Neural cell (in vitro differentiated cells): Measurements from ENCODE around the gene ZNF277. TPM values are rescaled to one million over a fixed set of nuclear protein-coding genes. Genes with fewer than 3 reads are reported as not detected.

ENCODE experiments used
- H2AFZ ChIP-seq: fragments of 200-600, 300-800 bp; sonication (generic), shearing (Covaris generic); 2 replicates; pipeline ENCODE4 v1.6.0; 2014; ENCODE audit warnings: low read depth, mild to moderate bottlenecking, antibody characterized with exemption, low read length, moderate library complexity
- H3F3A ChIP-seq: fragments of 200-600 bp; shearing (Covaris generic); 2 replicates; pipeline ENCODE4 v1.6.1; 2016; ENCODE audit warnings: mild to moderate bottlenecking, moderate library complexity, mixed read lengths, antibody characterized with exemption, low read length; ENCODE audit not compliant: insufficient read depth, poor library complexity, severe bottlenecking
- H3K27ac ChIP-seq: fragments of 200-600, 300-800 bp; sonication (generic), shearing (Covaris generic); 2 replicates; pipeline ENCODE4 v1.5.1; 2014; ENCODE audit warnings: mild to moderate bottlenecking, low read length, moderate library complexity
- H3K27me3 ChIP-seq: fragments of 300-800, 200-600 bp; sonication (generic), shearing (Covaris generic); 2 replicates; pipeline ENCODE4 v1.6.0; 2014; ENCODE audit warnings: mild to moderate bottlenecking, low read depth, low read length, moderate library complexity; ENCODE audit not compliant: insufficient read depth
- H3K36me3 ChIP-seq: fragments of 300-800, 200-600 bp; sonication (generic), shearing (Covaris generic); 2 replicates; pipeline ENCODE4 v1.5.1; 2014; ENCODE audit warnings: mild to moderate bottlenecking, antibody characterized with exemption, low read length, moderate library complexity; ENCODE audit not compliant: insufficient read depth
- H3K4me2 ChIP-seq: fragments of 300-800, 200-600 bp; sonication (generic), shearing (Covaris generic); 2 replicates; pipeline ENCODE4 v1.6.0; 2014; ENCODE audit warnings: mild to moderate bottlenecking, low read length
- H3K4me3 ChIP-seq: fragments of 300-800, 200-600 bp; sonication (generic), shearing (Covaris generic); 2 replicates; pipeline ENCODE4 v1.5.1; 2014; ENCODE audit warnings: mild to moderate bottlenecking, low read length, moderate library complexity
- H3K79me2 ChIP-seq: fragments of 200-600 bp; shearing (Covaris generic); replicated peaks from 2 replicates; pipeline ENCODE4 v1.6.0; 2014; ENCODE audit warnings: mild to moderate bottlenecking, low read length, moderate library complexity; ENCODE audit not compliant: insufficient read depth
- H3K9ac ChIP-seq: fragments of 300-800, 200-600 bp; sonication (generic), shearing (Covaris generic); 2 replicates; pipeline ENCODE4 v1.6.1; 2016; ENCODE audit warnings: mild to moderate bottlenecking, low read length, mixed read lengths
- H3K9me2 ChIP-seq: fragments of 200-600 bp; shearing (Covaris generic); 2 replicates; pipeline ENCODE4 v1.6.1; 2016; ENCODE audit warnings: mild to moderate bottlenecking, low read length, mixed read lengths; ENCODE audit not compliant: insufficient read depth
- H3K9me3 ChIP-seq: fragments of 200-600, 300-800 bp; sonication (generic), shearing (Covaris generic); 2 replicates; pipeline ENCODE4 v1.6.1; 2016; ENCODE audit warnings: mild to moderate bottlenecking, mixed run types, low read length, moderate library complexity, mixed read lengths
- H4K20me1 ChIP-seq: fragments of 200-600 bp; shearing (Covaris generic); 2 replicates; pipeline ENCODE4 v1.6.1; 2016; ENCODE audit warnings: mild to moderate bottlenecking, mixed run types; ENCODE audit not compliant: insufficient read depth
- CTCF ChIP-seq: fragments of 450-650 bp; IDR thresholded peaks from 2 replicates; pipeline ENCODE4 v1.5.1; 2014; ENCODE audit warnings: antibody characterized with exemption, mild to moderate bottlenecking, moderate library complexity; ENCODE audit not compliant: poor library complexity, severe bottlenecking
- EP300 ChIP-seq: fragments of 450-650 bp; conservative IDR thresholded peaks from 2 replicates; pipeline ENCODE4 v1.6.1; 2014; ENCODE audit warnings: antibody characterized with exemption, mild to moderate bottlenecking, moderate library complexity; ENCODE audit not compliant: poor library complexity, severe bottlenecking
- EZH2 ChIP-seq: fragments of 200-600, 300-800 bp; shearing (Covaris generic), sonication (generic); IDR thresholded peaks from 2 replicates; pipeline ENCODE4 v1.6.1; 2014; ENCODE audit warnings: antibody characterized with exemption, low read length, borderline replicate concordance, mild to moderate bottlenecking; ENCODE audit not compliant: insufficient read depth, poor library complexity, severe bottlenecking
- MXI1 ChIP-seq: fragments of 450-650 bp; conservative IDR thresholded peaks from 2 replicates; pipeline ENCODE4 v1.6.1; 2014; ENCODE audit warnings: antibody characterized with exemption, mild to moderate bottlenecking; ENCODE audit not compliant: poor library complexity, severe bottlenecking
- POLR2AphosphoS5 ChIP-seq: IDR thresholded peaks from 2 replicates; pipeline ENCODE4 v1.6.1; 2012
- RAD21 ChIP-seq: fragments of 450-650 bp; conservative IDR thresholded peaks from 2 replicates; pipeline ENCODE4 v1.6.1; 2014; ENCODE audit warnings: antibody characterized with exemption, mild to moderate bottlenecking, moderate library complexity
- REST ChIP-seq: IDR thresholded peaks from 2 replicates; pipeline ENCODE4 v1.6.1; 2012; ENCODE audit warnings: borderline replicate concordance
- SMC3 ChIP-seq: fragments of 450-650 bp; conservative IDR thresholded peaks from 2 replicates; pipeline ENCODE4 v1.6.1; 2014; ENCODE audit warnings: antibody characterized with exemption, mild to moderate bottlenecking, moderate library complexity; ENCODE audit not compliant: poor library complexity
- TAF1 ChIP-seq: IDR thresholded peaks from 2 replicates; pipeline ENCODE4 v1.6.1; 2012; ENCODE audit warnings: low read depth
- polyA plus RNA-seq: library from polyadenylated mRNA; depleted of rRNA; stranded (reverse); fragments of >200 nt; gene quantifications from 2 replicates; pipeline ENCODE4 v1.2.3, GENCODE V29; 2014

Gene ZNF277
- polyA plus RNA-seq, 1 donor from 2014 or later: 30.0 TPM

GRCh38 chr7:112162784-112163506 is 43.5 kb upstream of the ZNF277 start:
- Histone ChIP-seq H3K9me3 (no peaks in the 10 kb centered on the region), H3K36me3 (no peaks in the 10 kb centered on the region), H3K9ac (no peak overlapping the region), H2AFZ (no peak overlapping the region), H3K27ac (no peak overlapping the region), H4K20me1 (no peaks in the 10 kb centered on the region), H3K4me3 (no peak overlapping the region), H3K9me2 (no peaks in the 10 kb centered on the region), H3K27me3 (no peaks in the 10 kb centered on the region), H3K4me2 (no peak overlapping the region), H3K79me2 (peaks cover 5% of the 10 kb centered on the region), H3F3A (no peaks in the 10 kb centered on the region)
- no peak for TF ChIP-seq SMC3
- TF ChIP-seq POLR2AphosphoS5: no peak
- TF ChIP-seq CTCF: no peak
- no peak for TF ChIP-seq EP300
- TF ChIP-seq REST: no peak
- no peak for TF ChIP-seq MXI1
- TF ChIP-seq RAD21: no peak
- TF ChIP-seq TAF1: no peak

DNA sequence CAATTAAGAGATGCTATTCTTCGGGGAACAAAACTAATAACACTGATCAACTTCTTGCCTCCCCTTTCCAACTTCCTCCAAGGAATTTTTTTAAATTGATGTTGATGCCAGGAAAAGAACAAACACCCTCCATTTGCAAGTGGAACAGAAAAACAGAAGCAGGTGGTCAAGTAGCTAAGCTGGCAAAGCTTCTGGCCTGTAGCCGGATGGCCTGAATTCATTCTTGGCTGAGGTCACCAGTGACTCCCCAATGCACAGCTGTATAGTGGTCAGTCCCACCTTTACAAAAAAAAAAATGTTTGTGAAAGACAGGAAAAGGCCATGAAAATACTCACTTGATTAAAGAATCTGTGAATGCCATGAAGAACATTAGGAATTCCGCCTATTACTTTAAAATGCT is 39.3 kb upstream of the ZNF277 start:
- no peaks in the 10 kb centered on the region for H3K27me3 ChIP-seq
- H3F3A ChIP-seq: no peaks in the 10 kb centered on the region
- H4K20me1 ChIP-seq: no peaks in the 10 kb centered on the region
- no peak for TF ChIP-seq TAF1
- TF ChIP-seq EZH2: no peak
- H3K4me3 ChIP-seq: no peak overlapping the region
- no peaks in the 10 kb centered on the region for H3K9me2 ChIP-seq
- no peak overlapping the region for H3K4me2 ChIP-seq
- no peaks in the 10 kb centered on the region for H3K9me3 ChIP-seq
- H2AFZ ChIP-seq: no peak overlapping the region
- no peak overlapping the region for H3K27ac ChIP-seq
- no peak overlapping the region for H3K9ac ChIP-seq
- H3K36me3 ChIP-seq: no peaks in the 10 kb centered on the region
- H3K79me2 ChIP-seq: peaks cover 5% of the 10 kb centered on the region
